DMS 273 (cell line): Measurements from ENCODE around the gene PDE3A.

Experiments used
- DNase-seq: peaks from one replicate; lab custom pipeline; 2025; ENCODE audit not compliant: unreplicated experiment; lab: John Stamatoyannopoulos, UW

The PDE3A gene

GRCh38 chr12:20420557-20420956 lies 52.2 kb downstream of the PDE3A start:
- DNase-seq = no peak

DNA sequence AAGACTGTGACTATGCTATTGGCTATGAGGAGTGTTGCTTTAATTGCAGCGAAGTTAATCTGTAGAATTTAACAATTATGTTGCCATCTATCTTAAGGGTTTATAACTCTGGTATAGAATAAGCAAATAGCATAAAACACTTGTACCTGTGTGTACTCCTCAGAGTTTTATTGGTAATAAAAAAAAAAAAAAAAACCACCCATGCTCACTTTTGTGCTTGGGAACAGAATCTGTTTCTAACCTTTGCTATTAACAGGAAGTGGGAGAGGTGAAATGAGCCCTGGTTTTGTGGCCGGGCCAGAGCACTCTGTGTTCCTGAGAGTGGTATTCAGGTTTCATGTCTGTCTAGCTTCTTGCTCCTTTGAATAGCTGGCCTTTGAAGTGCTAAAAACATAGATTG lies 53.1 kb downstream of the PDE3A start:
- no peak for DNase-seq

- DNase-seq = no peak
Measured at GRCh38 chr12:20423557-20423956, 55.2 kb downstream of the PDE3A start.

- DNase-seq = no peak
Measured at GRCh38 chr12:20424841-20425240, 56.5 kb downstream of the PDE3A start.

GRCh38 chr12:20426191-20426590 lies 57.9 kb downstream of the PDE3A start:
- no peak for DNase-seq

- DNase-seq = no peak
Measured at GRCh38 chr12:20426957-20427356, 58.6 kb downstream of the PDE3A start.

- DNase-seq = no peak
Measured at GRCh38 chr12:20429852-20430251, 61.5 kb downstream of the PDE3A start.

DNA sequence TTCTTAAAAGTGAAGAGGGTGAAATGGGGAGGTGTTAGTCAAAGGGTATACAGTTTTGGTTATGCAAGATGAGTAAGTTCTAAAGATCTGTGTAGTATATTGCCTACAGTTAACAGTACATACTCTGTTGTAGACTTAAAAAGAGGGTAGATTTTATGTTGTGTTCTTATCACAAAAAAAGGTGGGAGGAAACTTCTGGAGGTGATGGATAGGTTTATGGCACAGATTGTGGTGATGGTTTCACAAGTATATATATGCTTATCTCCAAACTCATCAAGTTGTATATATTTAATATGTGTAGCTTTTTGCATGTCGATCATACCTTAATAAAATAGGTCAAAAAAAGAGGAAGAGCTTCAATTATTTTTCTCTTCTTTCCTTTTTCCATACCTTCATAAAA lies 64.0 kb downstream of the PDE3A start:
- DNase-seq = no peak

DNA sequence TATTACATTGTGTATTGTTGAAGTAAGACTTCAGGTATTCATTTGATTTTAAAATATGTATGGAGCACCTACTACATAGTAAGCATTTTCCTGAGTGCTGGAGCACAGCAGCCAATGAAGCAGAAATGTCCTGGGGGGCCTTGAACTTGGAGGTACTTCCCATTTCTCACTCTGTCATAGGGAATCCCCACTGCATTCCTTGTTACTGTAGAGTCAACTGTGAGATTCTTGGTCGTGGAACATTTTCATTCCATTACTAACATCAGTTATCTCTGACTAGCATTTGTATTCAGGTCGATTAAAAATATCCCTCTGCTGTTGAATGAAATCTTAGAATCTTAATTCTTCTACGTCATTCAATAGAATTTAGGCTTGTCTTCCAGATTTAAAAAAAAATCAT lies 66.7 kb downstream of the PDE3A start:
- DNase-seq = no peak

- DNase-seq = no peak
Measured at GRCh38 chr12:20436316-20436715, 68.0 kb downstream of the PDE3A start.

DNA sequence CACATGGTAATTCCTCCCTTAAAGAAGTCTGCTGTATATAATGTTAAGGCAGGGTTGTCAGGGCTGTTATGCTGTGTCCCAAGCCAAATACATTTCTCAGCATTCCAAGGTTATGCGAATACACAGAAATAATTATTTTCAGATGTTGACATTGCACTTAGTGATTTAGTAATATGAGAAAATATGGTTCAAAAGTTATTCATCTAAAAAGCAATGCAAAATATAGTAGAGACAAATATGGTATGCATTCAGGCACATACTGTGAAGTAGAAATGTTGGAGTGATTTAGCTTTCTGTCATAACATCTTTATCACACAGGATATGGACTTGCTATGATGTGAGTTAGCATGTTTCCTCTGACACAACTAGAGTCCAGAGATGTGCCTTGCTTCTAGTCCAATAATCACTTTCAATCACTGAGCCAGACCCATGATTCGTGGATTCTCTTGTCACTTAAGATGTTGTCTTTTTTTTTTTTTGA lies 70.0 kb downstream of the PDE3A start:
- DNase-seq = no peak

DNA sequence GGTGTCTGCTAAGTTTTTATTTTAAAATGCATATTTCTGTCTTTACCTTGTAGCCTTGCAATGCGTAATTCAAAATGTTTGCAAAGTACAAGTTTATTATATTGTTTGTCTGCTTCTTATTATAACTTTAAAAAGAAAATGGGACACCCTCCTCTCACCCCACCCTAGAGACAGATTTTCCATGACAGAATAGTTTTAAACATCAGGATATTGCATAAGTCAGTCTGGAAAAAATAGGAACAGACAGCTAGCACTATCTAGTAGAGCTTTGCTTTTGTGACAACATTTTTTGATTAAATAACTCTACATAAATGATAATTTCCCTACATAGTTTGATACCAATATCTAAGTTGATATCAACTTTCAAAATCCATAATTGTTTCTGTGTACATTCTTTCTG lies 71.3 kb downstream of the PDE3A start:
- DNase-seq = no peak

DNA sequence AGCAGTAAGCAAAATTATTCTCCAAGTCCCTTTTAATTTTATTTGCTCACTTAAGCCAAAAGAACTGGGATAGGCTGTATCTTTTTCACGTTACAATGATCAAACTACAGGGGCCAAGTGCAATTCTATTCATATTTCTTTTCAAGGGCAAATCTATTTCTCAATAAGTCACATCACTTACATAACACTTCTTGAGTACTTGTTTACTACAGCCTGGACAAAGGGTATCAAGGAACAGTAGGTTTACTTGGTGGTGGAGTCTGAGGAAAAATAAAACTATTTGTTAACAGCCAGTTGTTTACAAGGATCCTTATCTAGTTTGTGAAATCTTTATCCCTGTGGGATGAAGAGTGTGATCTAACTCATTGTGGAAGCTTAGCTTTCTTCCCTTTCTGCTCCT lies 72.1 kb downstream of the PDE3A start:
- no peak for DNase-seq

- DNase-seq = no peak
Measured at GRCh38 chr12:20442322-20442721, 74.0 kb downstream of the PDE3A start.

GRCh38 chr12:20443255-20443654 lies 74.9 kb downstream of the PDE3A start:
- DNase-seq = no peak

- no peak for DNase-seq
Measured at GRCh38 chr12:20443792-20444191, 75.5 kb downstream of the PDE3A start.

DNA sequence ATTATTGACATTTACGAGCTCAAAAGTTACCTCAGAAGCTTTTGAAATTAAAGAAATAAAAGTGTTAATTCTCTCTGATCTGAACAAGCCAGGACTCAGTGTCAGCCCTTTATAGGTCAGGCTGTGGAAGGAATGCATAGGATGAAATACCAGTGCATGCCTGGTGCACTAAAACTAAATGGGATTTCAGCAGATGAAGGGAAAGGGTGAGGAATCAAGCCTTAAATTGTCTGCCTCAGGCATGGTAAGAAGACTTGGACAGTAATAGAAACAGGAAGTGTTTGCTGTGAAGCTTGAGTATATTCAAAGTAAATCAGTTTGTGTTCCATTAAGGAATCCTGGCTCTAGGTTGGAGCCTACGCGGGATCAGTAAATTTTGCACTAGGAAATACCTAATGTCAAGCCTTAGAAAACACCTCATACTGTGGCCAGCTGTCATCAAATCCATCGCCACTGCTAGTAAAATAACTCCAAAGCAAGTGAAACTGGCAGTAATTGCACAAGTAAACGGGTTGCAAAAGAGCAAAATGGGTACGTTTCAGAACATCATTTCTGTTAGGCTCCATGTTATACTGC lies 76.3 kb downstream of the PDE3A start:
- DNase-seq = no peak

DNA sequence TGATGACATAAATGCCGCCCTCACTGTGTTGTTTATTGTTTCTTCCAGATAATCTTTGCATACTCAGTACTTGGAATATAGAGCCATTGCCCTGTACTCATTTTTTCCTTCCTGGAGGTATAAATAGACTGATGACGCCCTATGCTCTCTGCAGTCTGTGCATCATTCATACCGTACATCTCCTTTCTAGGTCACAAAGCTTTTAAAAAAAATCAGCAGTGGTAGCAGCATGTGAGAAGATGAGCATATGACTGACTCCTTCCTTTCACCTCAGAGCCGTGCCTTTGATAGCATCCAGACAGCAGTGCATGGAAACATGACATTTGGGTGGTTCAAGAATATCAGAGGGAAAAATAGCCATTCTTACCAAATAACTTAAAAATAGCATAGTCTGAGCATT lies 77.3 kb downstream of the PDE3A start:
- DNase-seq = no peak

GRCh38 chr12:20446836-20447235 lies 78.5 kb downstream of the PDE3A start:
- no peak for DNase-seq

DNA sequence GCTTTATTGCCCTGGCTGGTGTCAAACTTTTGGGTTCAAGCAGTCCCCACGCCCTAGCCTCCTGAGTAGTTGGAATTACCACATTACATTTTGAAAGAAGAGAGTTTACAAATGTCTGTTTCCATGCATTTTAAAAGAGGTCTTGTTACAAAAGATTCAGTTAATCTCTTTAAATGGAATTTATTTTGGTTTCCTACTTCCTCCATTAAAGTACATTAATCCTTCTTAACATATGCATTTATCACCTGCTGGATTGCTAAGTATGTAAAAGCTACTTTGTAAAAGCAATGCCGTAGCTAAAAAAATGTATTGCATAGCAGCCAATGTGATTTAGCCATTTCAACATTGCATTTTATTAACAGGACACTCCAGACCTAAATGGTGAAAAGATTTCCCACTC lies 80.4 kb downstream of the PDE3A start:
- no peak for DNase-seq

- no peak for DNase-seq
Measured at GRCh38 chr12:20450591-20451180, 82.3 kb downstream of the PDE3A start.

GRCh38 chr12:20451761-20452160 lies 83.4 kb downstream of the PDE3A start:
- no peak for DNase-seq

GRCh38 chr12:20452496-20453010 lies 84.2 kb downstream of the PDE3A start:
- no peak for DNase-seq
